Nephron (organoid): ENCODE measurements around the gene OR14A2.
"Not testable (repeated sequence)": the region's sequence is repeated elsewhere in the genome, so short reads cannot be mapped to it uniquely, and the experiment has no call there.

Experiments
- H3K27ac Mint-ChIP-seq, 3 experiments: 2 replicates each; pipeline ENCODE4 v1.8.0; 2020; ENCODE audit warnings: mixed read lengths in 3 of 3, mild to moderate bottlenecking in 2 of 3, moderate library complexity in 1 of 3
- H3K27me3 Mint-ChIP-seq: 2 replicates; pipeline ENCODE4 v1.8.0; 2021; ENCODE audit warnings: low read depth, mild to moderate bottlenecking, moderate library complexity, mixed read lengths
- H3K36me3 Mint-ChIP-seq: 2 replicates; pipeline ENCODE4 v1.8.0; 2020; ENCODE audit warnings: low read depth, mixed read lengths
- H3K4me1 Mint-ChIP-seq: 2 replicates; pipeline ENCODE4 v1.8.0; 2020; ENCODE audit warnings: mixed read lengths
- H3K4me3 Mint-ChIP-seq, 3 experiments: 2 replicates each; pipeline ENCODE4 v1.8.0; 2020; ENCODE audit warnings: mild to moderate bottlenecking in 3 of 3, mixed read lengths in 3 of 3, moderate library complexity in 2 of 3
- H3K9me3 Mint-ChIP-seq: 2 replicates; pipeline ENCODE4 v1.8.0; 2020; ENCODE audit warnings: mixed read lengths
- CTCF ChIP-seq, 3 experiments: fragments of 200-600 bp; sonication (generic); IDR thresholded peaks; one replicate each; pipeline ENCODE4 v1.5.0; 2021; ENCODE audit warnings: antibody characterized with exemption in 3 of 3; ENCODE audit not compliant: unreplicated experiment in 3 of 3

OR14A2 gene

GRCh38 chr1:247721222-247721621, 26.7 kb downstream of the OR14A2 start:
- H3K9me3 Mint-ChIP-seq: peaks cover 25% of the 10 kb centered on the region
- no peaks in the 10 kb centered on the region for H3K4me1 Mint-ChIP-seq
- no peaks in the 10 kb centered on the region for H3K36me3 Mint-ChIP-seq
- TF ChIP-seq CTCF (IDR thresholded peaks at IDR 0.05; ENCODE audit: unreplicated experiment in 3 of 3): no peak
- no peak overlapping the region for H3K27ac Mint-ChIP-seq
- no peaks in the 10 kb centered on the region for H3K27me3 Mint-ChIP-seq
- H3K4me3 Mint-ChIP-seq: no peak overlapping the region

DNA sequence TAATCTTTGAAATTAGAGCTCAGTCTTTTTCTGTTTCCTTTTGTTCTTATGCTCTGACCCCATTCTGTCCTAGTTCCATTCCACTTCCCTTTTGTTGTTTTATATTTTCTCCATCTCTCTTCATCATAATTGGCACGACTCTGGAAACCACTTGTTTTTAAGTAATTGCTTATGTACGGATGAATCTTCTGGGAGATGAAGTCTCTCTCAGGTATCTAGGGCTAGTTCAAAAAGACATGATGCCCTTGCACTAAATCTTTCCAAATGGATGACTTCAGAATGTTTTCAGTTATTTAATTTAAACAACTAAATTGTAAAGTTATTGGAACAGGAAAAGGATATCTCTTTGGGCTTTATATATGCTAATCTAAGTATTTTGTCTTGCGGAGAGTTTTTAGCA, 31.4 kb downstream of the OR14A2 start, which contains the start of gene OR6F1:
Gene OR6F1, minus strand, starts transcription at position 101 of the 400 bp plus-strand sequence. CDS start 3,891 bp downstream, outside the sequence.
- no peak for TF ChIP-seq CTCF (IDR thresholded peaks at IDR 0.05; ENCODE audit: unreplicated experiment in 3 of 3)
- no peak within 1 kb of the TSS for H3K4me3 Mint-ChIP-seq
- no peaks in the 10 kb centered on the region for H3K27me3 Mint-ChIP-seq
- H3K4me1 Mint-ChIP-seq: no peaks in the 10 kb centered on the region
- no peak within 1 kb of the TSS for H3K27ac Mint-ChIP-seq
- no peaks in the 10 kb centered on the region for H3K36me3 Mint-ChIP-seq
- peaks cover 13% of the 10 kb centered on the region for H3K9me3 Mint-ChIP-seq

GRCh38 chr1:247713753-247714152, 34.2 kb downstream of the OR14A2 start:
- Mint-ChIP-seq H3K27me3 (no peaks in the 10 kb centered on the region), H3K4me3 (no peak overlapping the region), H3K36me3 (no peaks in the 10 kb centered on the region), H3K4me1 (no peaks in the 10 kb centered on the region), H3K9me3 (peaks cover 12% of the 10 kb centered on the region), H3K27ac (no peak overlapping the region)
- TF ChIP-seq CTCF (IDR thresholded peaks at IDR 0.05; ENCODE audit: unreplicated experiment in 3 of 3): no peak

GRCh38 chr1:247710681-247711080, 37.3 kb downstream of the OR14A2 start:
- H3K27ac Mint-ChIP-seq, H3K4me3 Mint-ChIP-seq, H3K36me3 Mint-ChIP-seq, H3K27me3 Mint-ChIP-seq, H3K4me1 Mint-ChIP-seq: not testable (repeated sequence)
- peaks cover 15% of the 10 kb centered on the region for H3K9me3 Mint-ChIP-seq

DNA sequence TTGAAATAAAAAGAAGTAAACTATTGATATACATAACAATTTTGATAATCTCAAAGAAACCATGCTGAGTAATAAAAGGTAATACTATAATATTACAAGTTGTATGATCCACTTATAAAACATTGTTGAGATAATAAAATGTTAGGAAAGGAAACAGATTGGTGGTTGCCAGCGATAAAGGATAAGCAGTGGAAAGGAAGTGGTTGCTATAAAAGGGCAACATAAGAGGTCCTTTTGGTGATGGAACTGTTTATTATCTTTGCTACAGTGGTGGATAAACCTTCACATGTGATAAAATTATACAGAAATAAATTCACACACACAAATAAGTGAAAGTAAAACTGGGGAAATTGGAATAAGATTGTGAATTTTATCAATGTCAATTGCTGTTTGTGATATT, 46.6 kb downstream of the OR14A2 start:
- no peaks in the 10 kb centered on the region for H3K4me1 Mint-ChIP-seq
- no peak overlapping the region for H3K27ac Mint-ChIP-seq
- peaks cover 21% of the 10 kb centered on the region for H3K9me3 Mint-ChIP-seq
- H3K36me3 Mint-ChIP-seq: no peaks in the 10 kb centered on the region
- H3K4me3 Mint-ChIP-seq: no peak overlapping the region
- TF ChIP-seq CTCF (IDR thresholded peaks at IDR 0.05; ENCODE audit: unreplicated experiment in 3 of 3): no peak
- H3K27me3 Mint-ChIP-seq: no peaks in the 10 kb centered on the region

DNA sequence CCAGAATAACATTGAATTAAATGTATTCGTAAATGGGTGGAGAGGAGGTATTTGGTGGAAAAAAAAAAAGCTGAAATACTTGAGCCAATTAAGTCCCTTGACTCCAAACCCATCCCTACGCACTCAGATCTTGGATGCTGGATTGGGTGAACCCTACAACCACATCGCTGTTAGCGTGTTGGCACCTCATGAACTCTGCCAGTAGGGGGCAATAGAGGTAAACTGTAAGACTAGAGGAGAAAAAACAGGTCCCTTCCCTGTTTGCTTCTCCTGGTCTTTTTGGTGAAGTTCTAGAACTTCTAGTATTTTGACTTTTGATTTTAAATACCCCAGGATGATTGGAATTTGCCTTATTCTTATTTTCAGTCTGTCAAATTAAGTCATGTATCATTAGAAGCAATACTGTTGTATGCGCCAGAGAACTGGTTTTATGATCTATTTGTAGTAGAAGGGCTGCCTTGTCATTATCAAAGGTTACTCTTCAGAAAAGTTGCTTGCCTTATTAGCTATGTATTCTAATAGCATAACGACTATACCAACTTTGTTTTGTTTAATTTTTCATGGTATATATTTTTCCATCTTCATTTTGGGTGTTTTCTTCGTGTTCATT, 66.5 kb downstream of the OR14A2 start:
- H3K9me3 Mint-ChIP-seq: no peaks in the 10 kb centered on the region
- no peaks in the 10 kb centered on the region for H3K27me3 Mint-ChIP-seq
- H3K36me3 Mint-ChIP-seq: no peaks in the 10 kb centered on the region
- no peak overlapping the region for H3K27ac Mint-ChIP-seq
- TF ChIP-seq CTCF (IDR thresholded peaks at IDR 0.05; ENCODE audit: unreplicated experiment in 3 of 3): peak; percentile 49 to 69 (median 58)
- no peaks in the 10 kb centered on the region for H3K4me1 Mint-ChIP-seq
- no peak overlapping the region for H3K4me3 Mint-ChIP-seq
